H1 (cell line): ENCODE measurements around the gene RAB39A.

Source experiments
- BACH1 ChIP-seq: IDR thresholded peaks from 2 replicates; pipeline ENCODE4 v1.6.1; 2012; ENCODE audit warnings: low read length, improper control_type of control experiment
- CBX5 ChIP-seq: fragments of 300-800, 300-1000 bp; sonication (generic); IDR thresholded peaks from 2 replicates; pipeline ENCODE4 v1.7.1; 2016; ENCODE audit warnings: antibody characterized with exemption, low read length, low read depth
- CEBPB ChIP-seq: IDR thresholded peaks from 2 replicates; pipeline ENCODE4 v1.6.1; 2012; ENCODE audit warnings: low read depth, low read length
- GABPA ChIP-seq: IDR thresholded peaks from 2 replicates; pipeline ENCODE4 v1.6.1; 2011; ENCODE audit warnings: mild to moderate bottlenecking, low read length, moderate library complexity, borderline replicate concordance; ENCODE audit not compliant: insufficient read depth
- GTF2F1 ChIP-seq: IDR thresholded peaks from 2 replicates; pipeline ENCODE4 v1.6.1; 2012; ENCODE audit warnings: low read depth, low read length, improper control_type of control experiment, borderline replicate concordance
- POLR2A ChIP-seq, 2 experiments: IDR thresholded peaks; 1 replicate in 1 of 2; 2 replicates in 1 of 2; pipeline ENCODE4 v1.6.1; 2011; ENCODE audit warnings: low read depth in 2 of 2, low read length in 2 of 2, mild to moderate bottlenecking in 2 of 2; ENCODE audit errors: control extremely low read depth in 1 of 2
- RNF2 ChIP-seq: fragments of 200-900, 300-1000 bp; sonication (generic); IDR thresholded peaks from 2 replicates; pipeline ENCODE4 v1.7.1; 2016; ENCODE audit warnings: borderline replicate concordance, low read depth, mild to moderate bottlenecking, antibody characterized with exemption, low read length; ENCODE audit not compliant: poor library complexity, severe bottlenecking; ENCODE audit errors: missing control alignments
- SP1 ChIP-seq: IDR thresholded peaks from 2 replicates; pipeline ENCODE4 v1.6.1; 2011; ENCODE audit warnings: low read depth, low read length
- YY1 ChIP-seq: IDR thresholded peaks from 2 replicates; pipeline ENCODE4 v1.6.1; 2011; ENCODE audit warnings: low read depth, mild to moderate bottlenecking, low read length
- TF ChIP-seq, protein P1 (sequence below), 3 experiments: IDR thresholded peaks; 1 replicate in 2 of 3; 2 replicates in 1 of 3; pipeline versions ENCODE4 v1.5.1 to v1.6.1; 2011; ENCODE audit warnings: low read length in 3 of 3, mild to moderate bottlenecking in 3 of 3, inconsistent platforms in 2 of 3, low read depth in 1 of 3, moderate library complexity in 1 of 3; ENCODE audit not compliant: insufficient read depth in 1 of 3; ENCODE audit errors: control extremely low read depth in 1 of 3
- TF ChIP-seq, protein P2 (sequence below): IDR thresholded peaks from 2 replicates; pipeline ENCODE4 v1.6.1; 2011; ENCODE audit warnings: low read length, improper control_type of control experiment

- TF ChIP-seq CEBPB (no peak), SP1 (no peak), CBX5 (no peak), RNF2 (no peak), BACH1 (no peak), YY1 (no peak), POLR2A (IDR thresholded peaks at IDR 0.05; ENCODE audit: control extremely low read depth in 1 of 2, low read depth in 2 of 2, low read length in 2 of 2) (no peak), GTF2F1 (no peak), GABPA (no peak)
- TF ChIP-seq, protein P1, sequence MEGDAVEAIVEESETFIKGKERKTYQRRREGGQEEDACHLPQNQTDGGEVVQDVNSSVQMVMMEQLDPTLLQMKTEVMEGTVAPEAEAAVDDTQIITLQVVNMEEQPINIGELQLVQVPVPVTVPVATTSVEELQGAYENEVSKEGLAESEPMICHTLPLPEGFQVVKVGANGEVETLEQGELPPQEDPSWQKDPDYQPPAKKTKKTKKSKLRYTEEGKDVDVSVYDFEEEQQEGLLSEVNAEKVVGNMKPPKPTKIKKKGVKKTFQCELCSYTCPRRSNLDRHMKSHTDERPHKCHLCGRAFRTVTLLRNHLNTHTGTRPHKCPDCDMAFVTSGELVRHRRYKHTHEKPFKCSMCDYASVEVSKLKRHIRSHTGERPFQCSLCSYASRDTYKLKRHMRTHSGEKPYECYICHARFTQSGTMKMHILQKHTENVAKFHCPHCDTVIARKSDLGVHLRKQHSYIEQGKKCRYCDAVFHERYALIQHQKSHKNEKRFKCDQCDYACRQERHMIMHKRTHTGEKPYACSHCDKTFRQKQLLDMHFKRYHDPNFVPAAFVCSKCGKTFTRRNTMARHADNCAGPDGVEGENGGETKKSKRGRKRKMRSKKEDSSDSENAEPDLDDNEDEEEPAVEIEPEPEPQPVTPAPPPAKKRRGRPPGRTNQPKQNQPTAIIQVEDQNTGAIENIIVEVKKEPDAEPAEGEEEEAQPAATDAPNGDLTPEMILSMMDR (IDR thresholded peaks at IDR 0.05; ENCODE audit: control extremely low read depth in 1 of 3, insufficient read depth in 1 of 3, low read depth in 1 of 3, low read length in 3 of 3): no peak
- TF ChIP-seq, protein P2, sequence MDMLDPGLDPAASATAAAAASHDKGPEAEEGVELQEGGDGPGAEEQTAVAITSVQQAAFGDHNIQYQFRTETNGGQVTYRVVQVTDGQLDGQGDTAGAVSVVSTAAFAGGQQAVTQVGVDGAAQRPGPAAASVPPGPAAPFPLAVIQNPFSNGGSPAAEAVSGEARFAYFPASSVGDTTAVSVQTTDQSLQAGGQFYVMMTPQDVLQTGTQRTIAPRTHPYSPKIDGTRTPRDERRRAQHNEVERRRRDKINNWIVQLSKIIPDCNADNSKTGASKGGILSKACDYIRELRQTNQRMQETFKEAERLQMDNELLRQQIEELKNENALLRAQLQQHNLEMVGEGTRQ: no peak
Observed at GRCh38 chr11:108002476-108002875, 74.2 kb downstream of the RAB39A start.
